ENCODE measurements around the gene SLC1A4.

Gene SLC1A4

GRCh38 chr2:65056215-65057053, 67.2 kb downstream of the SLC1A4 start, which contains the start of gene CEP68:
Gene CEP68, plus strand, starts transcription at chr2:65056416. Its CDS starts 13,029 bp downstream, at chr2:65069445.
- H3K27ac ChIP-seq (replicated peaks) = peak within 1 kb of the TSS; percentile 65
- TF ChIP-seq REST (IDR thresholded peaks at IDR 0.05; ENCODE audit: insufficient replicate concordance, low read depth) (no peak), SPI1 (IDR thresholded peaks at IDR 0.05; ENCODE audit: borderline replicate concordance, low read depth) (no peak), CTCF (IDR thresholded peaks at IDR 0.05; ENCODE audit: insufficient read depth, low read length) (no peak), GABPA (IDR thresholded peaks at IDR 0.05; ENCODE audit: low read depth) (no peak), POLR2AphosphoS5 (IDR thresholded peaks at IDR 0.05; ENCODE audit: low read depth) (peak; percentile 59; the same call in 1 of the 2 replicates)
- peak; percentile 94 to 98 for DNase-seq (ENCODE audit: low read depth in 1 of 2, low spot score in 1 of 2)
- no peaks in the 10 kb centered on the region for H3K27me3 ChIP-seq (ENCODE audit: insufficient read depth, poor library complexity, severe bottlenecking)
- peak within 1 kb of the TSS; percentile 48 for H3K4me3 ChIP-seq (replicated peaks; ENCODE audit: insufficient read depth, low read length)

- Histone ChIP-seq H3K4me3 (replicated peaks; ENCODE audit: insufficient read depth, low read length) (peak overlapping the region; percentile 48), H3K27ac (replicated peaks) (0 out of 2 replicates have a peak overlapping the region, but pooled peaks have one; percentile 3), H3K27me3 (ENCODE audit: insufficient read depth, poor library complexity, severe bottlenecking) (no peaks in the 10 kb centered on the region)
- DNase-seq (ENCODE audit: low read depth in 1 of 2, low spot score in 1 of 2) = no peak
- TF ChIP-seq GABPA (IDR thresholded peaks at IDR 0.05; ENCODE audit: low read depth) (no peak), SPI1 (IDR thresholded peaks at IDR 0.05; ENCODE audit: borderline replicate concordance, low read depth) (no peak), POLR2AphosphoS5 (IDR thresholded peaks at IDR 0.05; ENCODE audit: low read depth) (no peak), CTCF (IDR thresholded peaks at IDR 0.05; ENCODE audit: insufficient read depth, low read length) (no peak), REST (IDR thresholded peaks at IDR 0.05; ENCODE audit: insufficient replicate concordance, low read depth) (no peak)
These were observed 67.8 kb downstream of the SLC1A4 start for GRCh38 chr2:65057054-65057375.

GRCh38 chr2:65057391-65058052, 68.3 kb downstream of the SLC1A4 start:
- H3K27me3 ChIP-seq (ENCODE audit: insufficient read depth, poor library complexity, severe bottlenecking) = no peaks in the 10 kb centered on the region
- H3K4me3 ChIP-seq (replicated peaks; ENCODE audit: insufficient read depth, low read length) = peak overlapping the region; percentile 48
- TF ChIP-seq CTCF (IDR thresholded peaks at IDR 0.05; ENCODE audit: insufficient read depth, low read length) (no peak), GABPA (IDR thresholded peaks at IDR 0.05; ENCODE audit: low read depth) (no peak), REST (IDR thresholded peaks at IDR 0.05; ENCODE audit: insufficient replicate concordance, low read depth) (no peak), SPI1 (IDR thresholded peaks at IDR 0.05; ENCODE audit: borderline replicate concordance, low read depth) (peak; percentile 83), POLR2AphosphoS5 (IDR thresholded peaks at IDR 0.05; ENCODE audit: low read depth) (no peak)
- H3K27ac ChIP-seq (replicated peaks) = 0 out of 2 replicates have a peak overlapping the region, but pooled peaks have one; percentile 3
- DNase-seq (ENCODE audit: low read depth in 1 of 2, low spot score in 1 of 2) = peak in 1 of 2 experiments; percentile 75
